Activated naive CD8-positive, alpha-beta T cell (primary cell): Measurements from ENCODE around the gene CLK4.

Experiments used
- H3K27ac Mint-ChIP-seq: one replicate; pipeline ENCODE4 v1.8.0; 2021; ENCODE audit warnings: mixed read lengths
- H3K27me3 Mint-ChIP-seq: one replicate; pipeline ENCODE4 v1.8.0; 2021; ENCODE audit warnings: mixed read lengths
- H3K36me3 Mint-ChIP-seq: one replicate; pipeline ENCODE4 v1.8.0; 2021; ENCODE audit warnings: mixed read lengths
- H3K4me1 Mint-ChIP-seq: one replicate; pipeline ENCODE4 v1.8.0; 2021; ENCODE audit warnings: low read depth, mixed read lengths
- H3K4me3 Mint-ChIP-seq: one replicate; pipeline ENCODE4 v1.8.0; 2021; ENCODE audit warnings: mild to moderate bottlenecking, mixed read lengths
- H3K9me3 Mint-ChIP-seq: one replicate; pipeline ENCODE4 v1.8.0; 2021; ENCODE audit warnings: low read depth, mixed read lengths

Gene CLK4

GRCh38 chr5:178626484-178627258 lies at the start of gene CLK4:
CLK4 (minus strand) TSS chr5:178627050; CDS start chr5:178623416, 3,634 bp downstream.
- Mint-ChIP-seq H3K9me3 (no peaks in the 10 kb centered on the region), H3K4me1 (peaks cover 36% of the 10 kb centered on the region), H3K27me3 (no peaks in the 10 kb centered on the region), H3K4me3 (peak within 1 kb of the TSS; percentile 96), H3K36me3 (peaks cover 3% of the 10 kb centered on the region), H3K27ac (peak within 1 kb of the TSS; percentile 98)

DNA sequence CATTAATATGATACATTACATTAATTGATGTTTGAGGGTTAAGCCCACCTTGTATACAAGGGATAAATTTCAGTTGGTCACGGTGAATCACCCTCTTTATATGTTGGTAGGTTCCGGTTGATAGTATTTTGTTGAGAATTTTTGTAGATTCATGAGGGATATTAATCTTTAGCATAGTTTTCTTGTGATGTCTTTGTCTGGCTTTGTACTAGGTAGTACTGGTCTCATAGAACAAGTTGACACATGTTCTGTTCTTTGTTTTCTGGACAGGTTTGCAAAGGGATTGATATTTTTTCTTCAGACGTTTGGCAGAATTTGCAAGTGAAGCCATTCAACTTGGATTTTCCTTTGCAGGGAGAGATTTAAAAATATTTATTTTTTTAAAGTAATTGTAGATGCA lies 49.1 kb upstream of the CLK4 start:
- Mint-ChIP-seq H3K4me1 (no peaks in the 10 kb centered on the region), H3K36me3 (no peaks in the 10 kb centered on the region), H3K9me3 (no peaks in the 10 kb centered on the region), H3K27ac (no peak overlapping the region), H3K4me3 (no peak overlapping the region), H3K27me3 (peaks cover 6% of the 10 kb centered on the region)

GRCh38 chr5:178674334-178674733 lies 47.5 kb upstream of the CLK4 start:
- H3K4me1 Mint-ChIP-seq: no peaks in the 10 kb centered on the region
- no peaks in the 10 kb centered on the region for H3K36me3 Mint-ChIP-seq
- no peak overlapping the region for H3K27ac Mint-ChIP-seq
- H3K4me3 Mint-ChIP-seq: no peak overlapping the region
- H3K9me3 Mint-ChIP-seq: no peaks in the 10 kb centered on the region
- H3K27me3 Mint-ChIP-seq: peaks cover 3% of the 10 kb centered on the region

GRCh38 chr5:178673801-178674295 lies 47.0 kb upstream of the CLK4 start:
- no peaks in the 10 kb centered on the region for H3K36me3 Mint-ChIP-seq
- no peaks in the 10 kb centered on the region for H3K9me3 Mint-ChIP-seq
- peaks cover 7% of the 10 kb centered on the region for H3K27me3 Mint-ChIP-seq
- no peak overlapping the region for H3K27ac Mint-ChIP-seq
- no peaks in the 10 kb centered on the region for H3K4me1 Mint-ChIP-seq
- no peak overlapping the region for H3K4me3 Mint-ChIP-seq

DNA sequence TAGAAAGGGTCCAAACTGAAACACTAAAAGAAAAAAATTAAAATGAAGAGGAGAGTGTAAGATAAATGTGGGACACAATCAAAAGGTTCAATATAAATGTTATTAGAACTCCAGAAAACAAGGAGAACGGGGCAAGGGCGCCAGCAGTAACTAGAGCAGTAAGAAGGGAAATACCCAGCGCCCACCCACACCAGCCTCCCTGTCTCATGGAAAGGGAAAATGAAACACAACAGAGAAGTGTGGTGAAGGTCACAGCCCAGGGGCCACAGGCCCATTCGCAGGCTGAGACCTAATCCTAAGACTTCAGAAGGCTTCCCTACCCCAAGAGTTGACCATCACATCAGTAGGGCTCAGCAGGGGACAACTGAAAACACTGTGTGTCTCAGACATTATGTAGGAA lies 45.8 kb upstream of the CLK4 start:
- Mint-ChIP-seq H3K27me3 (peaks cover 5% of the 10 kb centered on the region), H3K27ac (no peak overlapping the region), H3K4me3 (no peak overlapping the region), H3K9me3 (no peaks in the 10 kb centered on the region), H3K36me3 (no peaks in the 10 kb centered on the region), H3K4me1 (no peaks in the 10 kb centered on the region)

DNA sequence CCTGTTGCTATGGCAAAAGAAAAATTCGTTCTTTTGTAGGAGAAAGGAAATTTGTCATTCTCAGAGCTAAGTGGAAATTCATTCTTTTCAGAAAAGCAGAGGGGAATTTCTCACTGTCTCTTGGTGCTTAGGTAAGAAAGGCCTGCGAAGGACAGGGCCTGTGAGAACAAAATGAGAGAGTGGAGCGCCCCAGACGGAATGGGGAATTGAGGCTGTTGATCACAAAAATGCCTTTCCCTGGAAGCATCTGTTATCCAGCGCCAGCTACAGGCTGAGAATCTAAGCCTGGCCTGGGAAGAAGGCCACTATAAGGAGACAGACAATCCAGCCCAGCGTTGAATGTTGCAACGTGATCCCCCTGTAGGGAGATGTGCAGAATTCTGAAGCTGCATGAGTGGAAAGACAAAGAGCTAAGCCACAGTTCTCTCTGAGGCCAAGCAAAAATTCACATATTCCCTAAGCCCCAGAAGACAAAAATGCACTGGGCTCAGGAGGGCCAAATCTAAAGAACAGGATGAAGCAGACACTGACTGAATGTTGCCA lies 44.8 kb upstream of the CLK4 start:
- Mint-ChIP-seq H3K36me3 (no peaks in the 10 kb centered on the region), H3K9me3 (no peaks in the 10 kb centered on the region), H3K4me1 (no peaks in the 10 kb centered on the region), H3K27ac (no peak overlapping the region), H3K4me3 (no peak overlapping the region), H3K27me3 (peaks cover 5% of the 10 kb centered on the region)

DNA sequence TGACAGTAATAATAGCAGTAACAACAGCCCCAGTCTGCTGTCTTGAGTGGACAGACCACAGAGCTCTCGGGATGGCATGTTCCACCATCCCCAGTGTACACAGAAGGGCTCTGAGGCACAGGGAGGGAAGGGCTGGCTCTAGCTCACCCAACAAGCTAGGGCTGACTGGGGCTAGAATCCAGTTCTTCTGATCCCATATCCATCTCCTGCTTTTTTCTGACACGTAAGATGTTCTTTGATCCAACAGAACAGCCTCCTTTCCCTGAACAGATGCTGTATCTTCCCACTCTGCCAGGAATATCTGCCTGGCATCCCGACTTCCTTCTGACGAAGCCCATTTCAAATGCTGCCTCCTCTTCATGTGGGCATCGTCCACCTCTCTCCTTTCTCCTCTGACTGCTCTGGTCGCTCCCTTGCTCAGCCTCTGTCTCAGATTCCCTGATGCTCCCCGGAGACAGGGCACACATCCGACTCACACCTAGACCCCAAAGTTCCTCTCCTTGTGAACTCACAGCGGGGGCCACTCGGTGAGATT lies 43.6 kb upstream of the CLK4 start:
- Mint-ChIP-seq H3K9me3 (no peaks in the 10 kb centered on the region), H3K4me1 (no peaks in the 10 kb centered on the region), H3K4me3 (no peak overlapping the region), H3K27me3 (peaks cover 5% of the 10 kb centered on the region), H3K27ac (no peak overlapping the region), H3K36me3 (no peaks in the 10 kb centered on the region)

DNA sequence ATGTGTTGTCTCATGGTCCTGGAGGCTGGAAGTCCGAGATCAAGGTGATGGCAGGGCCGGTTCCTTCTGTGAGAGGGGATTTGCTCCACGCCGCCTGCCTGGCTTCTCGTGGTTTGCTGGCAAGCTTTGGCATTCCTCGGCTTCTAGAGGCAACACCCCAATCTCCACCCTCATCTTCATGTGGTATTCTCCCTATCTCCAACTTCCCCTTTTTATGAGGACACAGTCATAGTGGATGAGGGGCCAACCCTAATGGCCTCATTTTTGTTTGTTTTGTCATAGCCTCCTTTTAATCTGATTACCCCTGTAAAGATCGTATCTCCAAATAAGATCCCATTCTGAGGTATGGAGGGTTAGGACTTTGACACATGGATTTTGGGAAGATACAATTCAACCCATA lies 41.7 kb upstream of the CLK4 start:
- no peak overlapping the region for H3K27ac Mint-ChIP-seq
- peaks cover 10% of the 10 kb centered on the region for H3K27me3 Mint-ChIP-seq
- no peak overlapping the region for H3K4me3 Mint-ChIP-seq
- no peaks in the 10 kb centered on the region for H3K36me3 Mint-ChIP-seq
- no peaks in the 10 kb centered on the region for H3K4me1 Mint-ChIP-seq
- no peaks in the 10 kb centered on the region for H3K9me3 Mint-ChIP-seq

DNA sequence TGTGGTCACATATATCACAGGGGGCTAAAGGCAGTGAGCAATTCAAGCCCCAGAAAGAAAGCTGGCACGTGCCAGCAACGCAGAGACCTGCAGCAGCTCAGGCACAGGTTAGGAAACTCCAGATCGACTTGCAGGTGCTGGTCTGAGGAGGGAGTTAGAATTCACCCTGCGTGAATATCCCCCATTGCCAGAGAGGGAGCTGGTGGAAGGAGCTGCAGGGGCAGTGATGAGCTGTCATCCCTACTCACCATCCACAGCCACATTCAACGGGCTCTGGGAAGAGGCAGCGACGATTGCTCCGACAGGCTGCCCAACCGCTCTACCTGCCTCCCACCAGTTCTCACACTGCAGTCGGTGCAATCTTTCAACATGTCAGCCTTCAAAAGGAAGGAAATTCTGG lies 40.8 kb upstream of the CLK4 start:
- Mint-ChIP-seq H3K4me3 (no peak overlapping the region), H3K27ac (no peak overlapping the region), H3K9me3 (no peaks in the 10 kb centered on the region)

DNA sequence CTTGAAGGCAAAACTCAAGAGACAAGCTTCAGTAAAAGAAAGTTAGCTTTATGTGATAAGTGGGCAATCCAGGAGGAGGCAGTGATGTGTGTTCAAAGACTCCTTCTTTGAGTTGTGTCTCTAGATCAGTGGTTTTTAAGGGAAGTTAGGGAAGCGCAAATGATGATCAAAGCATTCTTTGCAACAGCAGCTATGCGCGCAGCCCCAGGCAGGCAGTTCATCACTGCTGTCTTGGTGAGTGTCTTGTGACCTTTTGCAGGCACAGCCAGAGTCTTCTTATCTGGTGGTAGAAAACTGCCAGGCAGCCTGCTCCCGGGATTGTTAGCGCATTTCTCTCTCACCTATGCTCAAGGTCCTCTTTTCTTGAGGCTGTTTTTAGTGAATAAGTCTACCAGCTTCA lies 40.3 kb upstream of the CLK4 start:
- Mint-ChIP-seq H3K9me3 (no peaks in the 10 kb centered on the region), H3K4me1 (no peaks in the 10 kb centered on the region), H3K27me3 (peaks cover 10% of the 10 kb centered on the region)

More for the DNA sequence above, 40.8 kb upstream of the CLK4 start:
- Mint-ChIP-seq H3K4me1 (no peaks in the 10 kb centered on the region), H3K36me3 (no peaks in the 10 kb centered on the region), H3K27me3 (peaks cover 10% of the 10 kb centered on the region)

DNA sequence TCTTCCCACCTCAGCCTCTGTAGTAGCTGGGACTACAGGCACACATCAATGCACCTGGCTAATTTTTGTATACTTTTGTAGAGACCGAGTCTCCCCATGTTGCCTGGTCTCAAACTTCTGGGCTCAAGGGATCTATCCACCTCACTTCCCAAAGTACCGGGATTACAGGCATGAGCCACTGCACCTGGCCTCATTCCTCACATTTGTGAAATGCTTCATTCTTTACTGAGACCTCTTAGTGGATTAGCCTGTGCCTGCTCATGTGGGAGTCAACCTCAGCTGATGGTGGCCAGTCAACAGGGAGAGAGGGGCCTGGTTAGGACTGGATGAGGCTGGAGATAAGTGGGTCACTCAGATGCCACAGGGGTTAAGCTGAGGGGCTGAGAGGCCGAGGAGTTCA lies 37.3 kb upstream of the CLK4 start:
- no peaks in the 10 kb centered on the region for H3K9me3 Mint-ChIP-seq
- no peak overlapping the region for H3K27ac Mint-ChIP-seq
- H3K36me3 Mint-ChIP-seq: no peaks in the 10 kb centered on the region
- no peak overlapping the region for H3K4me3 Mint-ChIP-seq
- H3K27me3 Mint-ChIP-seq: peaks cover 12% of the 10 kb centered on the region
- no peaks in the 10 kb centered on the region for H3K4me1 Mint-ChIP-seq

More for the DNA sequence above, 40.3 kb upstream of the CLK4 start:
- no peak overlapping the region for H3K27ac Mint-ChIP-seq
- H3K4me3 Mint-ChIP-seq: no peak overlapping the region
- H3K36me3 Mint-ChIP-seq: no peaks in the 10 kb centered on the region

DNA sequence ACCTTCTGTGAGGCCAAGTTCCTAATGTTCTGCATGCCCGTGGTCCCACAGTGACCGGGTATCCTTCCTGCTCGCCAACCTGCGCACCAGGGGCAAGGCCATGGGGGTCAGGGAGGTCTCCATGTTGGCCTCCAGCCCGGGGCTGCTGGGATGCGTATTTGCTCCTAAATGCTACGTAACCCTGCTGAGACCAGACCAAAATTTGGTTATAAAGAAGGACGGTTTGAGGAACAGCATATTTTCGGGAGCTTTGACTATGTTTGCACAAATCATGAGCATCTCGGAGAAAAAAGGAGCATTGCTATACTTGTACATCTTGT lies 35.7 kb upstream of the CLK4 start:
- Mint-ChIP-seq H3K27ac (no peak overlapping the region), H3K27me3 (peaks cover 12% of the 10 kb centered on the region), H3K4me3 (no peak overlapping the region), H3K4me1 (no peaks in the 10 kb centered on the region), H3K36me3 (no peaks in the 10 kb centered on the region), H3K9me3 (no peaks in the 10 kb centered on the region)

DNA sequence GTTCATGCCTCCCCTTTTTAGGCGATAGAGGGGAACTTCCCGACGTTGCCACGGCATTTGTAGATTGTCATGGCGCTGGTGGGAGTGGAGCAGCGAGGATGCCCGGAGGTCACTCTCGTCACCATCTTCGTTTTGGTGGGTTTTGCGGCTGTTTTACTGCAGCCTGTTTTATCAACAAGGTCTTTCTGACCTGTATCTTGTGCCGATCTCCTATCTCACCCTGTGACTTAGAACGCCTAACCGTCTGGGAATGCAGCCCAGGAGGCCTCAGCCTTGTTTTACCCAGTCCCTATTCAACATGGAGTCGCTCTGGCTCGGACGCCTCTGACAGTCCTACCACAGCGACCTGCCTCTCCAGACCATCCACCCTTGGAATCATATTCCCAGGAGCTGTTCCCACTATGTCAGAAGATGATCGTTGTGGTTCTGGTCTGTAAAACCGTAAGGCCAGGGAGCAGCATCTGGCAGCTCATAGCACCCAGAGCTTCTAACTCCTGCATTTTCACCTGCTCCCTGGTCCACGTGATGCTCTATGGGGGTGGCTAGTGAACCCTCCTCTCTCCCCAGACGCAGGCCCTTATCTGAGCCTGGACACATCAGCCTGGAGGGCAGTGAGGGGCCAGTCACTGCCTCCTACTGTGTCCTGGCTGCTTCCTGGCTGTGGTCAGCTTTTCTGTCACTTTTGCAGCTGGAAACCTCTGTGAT lies 35.1 kb upstream of the CLK4 start:
- Mint-ChIP-seq H3K4me1 (no peaks in the 10 kb centered on the region), H3K9me3 (no peaks in the 10 kb centered on the region), H3K27ac (no peak overlapping the region), H3K27me3 (peaks cover 15% of the 10 kb centered on the region), H3K36me3 (no peaks in the 10 kb centered on the region), H3K4me3 (no peak overlapping the region)

DNA sequence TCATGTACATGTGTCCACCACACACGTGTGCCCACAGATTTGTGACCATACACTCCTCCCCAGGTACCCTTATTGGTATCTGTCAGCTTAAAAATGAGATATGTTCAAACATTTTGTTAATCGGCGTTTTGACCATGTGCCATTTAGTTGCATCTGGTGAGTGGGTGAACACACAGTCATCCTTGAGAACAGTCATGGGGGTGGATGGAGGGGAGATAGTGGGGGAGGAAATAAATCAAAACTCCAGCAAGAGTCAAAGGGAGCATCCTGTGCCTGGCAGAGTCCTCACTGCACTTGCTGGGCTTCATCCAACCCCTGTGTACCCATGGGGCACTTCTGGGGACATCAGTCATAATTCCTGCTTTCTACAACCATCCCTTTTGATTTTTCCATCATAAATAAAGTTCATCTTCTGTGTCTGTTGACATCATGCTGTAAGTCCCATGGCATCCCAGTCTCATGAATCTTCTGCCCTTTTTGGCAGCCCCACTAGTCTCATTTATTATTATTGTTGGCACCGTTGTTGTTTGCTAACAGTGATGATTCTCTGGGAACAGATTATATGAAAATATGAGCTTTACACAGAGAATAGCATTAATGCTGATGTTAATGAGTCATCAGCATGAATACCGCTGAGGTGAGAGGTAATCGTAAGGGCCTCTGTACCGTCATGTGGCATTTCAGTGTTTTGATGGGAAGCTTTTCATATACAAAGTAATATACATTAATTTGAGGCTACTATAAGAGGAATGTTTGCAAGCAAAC lies 24.4 kb upstream of the CLK4 start:
- Mint-ChIP-seq H3K36me3 (peaks cover 3% of the 10 kb centered on the region), H3K27me3 (peaks cover 8% of the 10 kb centered on the region), H3K4me1 (no peaks in the 10 kb centered on the region), H3K9me3 (no peaks in the 10 kb centered on the region), H3K4me3 (no peak overlapping the region), H3K27ac (no peak overlapping the region)

- H3K36me3 Mint-ChIP-seq: peaks cover 3% of the 10 kb centered on the region
- H3K9me3 Mint-ChIP-seq: no peaks in the 10 kb centered on the region
- no peaks in the 10 kb centered on the region for H3K4me1 Mint-ChIP-seq
- no peak overlapping the region for H3K27ac Mint-ChIP-seq
- no peak overlapping the region for H3K4me3 Mint-ChIP-seq
- H3K27me3 Mint-ChIP-seq: peaks cover 8% of the 10 kb centered on the region
These were observed 23.4 kb upstream of the CLK4 start for GRCh38 chr5:178650214-178650613.
